Type B pancreatic cell (in vitro differentiated cells): Measurements from ENCODE around the gene RNF111. TPM values are rescaled to one million over a fixed set of nuclear protein-coding genes. Genes with fewer than 3 reads are reported as not detected.

Source experiments
- DNase-seq: peaks from one replicate; pipeline ENCODE4 v3.0.0; 2021; ENCODE audit warnings: mixed read lengths; ENCODE audit not compliant: unreplicated experiment; ENCODE audit errors: extremely low spot score
- H3K27ac Mint-ChIP-seq: 2 replicates; pipeline ENCODE4 v1.8.0; 2021; ENCODE audit warnings: mild to moderate bottlenecking, mixed read lengths
- H3K27me3 Mint-ChIP-seq: 2 replicates; pipeline ENCODE4 v1.8.0; 2021; ENCODE audit warnings: mixed read lengths
- H3K36me3 Mint-ChIP-seq: 2 replicates; pipeline ENCODE4 v1.8.0; 2021; ENCODE audit warnings: mixed read lengths
- H3K4me1 Mint-ChIP-seq: one replicate; pipeline ENCODE4 v1.8.0; 2021; ENCODE audit warnings: mixed read lengths; ENCODE audit not compliant: unreplicated experiment
- H3K4me3 Mint-ChIP-seq: 2 replicates; pipeline ENCODE4 v1.8.0; 2021; ENCODE audit warnings: mild to moderate bottlenecking, mixed read lengths
- H3K9me3 Mint-ChIP-seq: 2 replicates; pipeline ENCODE4 v1.8.0; 2021; ENCODE audit warnings: mixed read lengths
- total RNA-seq: library from RNA; stranded (reverse); gene quantifications from 2 replicates; pipeline ENCODE4 v1.2.1, GENCODE V29; 2021; ENCODE audit warnings: low replicate concordance
- TF ChIP-seq, protein P1 (sequence below): fragments of 200-600 bp; sonication (generic); conservative IDR thresholded peaks from 2 replicates; pipeline ENCODE4 v1.5.0; 2021; ENCODE audit warnings: antibody characterized with exemption, mild to moderate bottlenecking

The RNF111 gene
- total RNA-seq, 1 donor from 2014 or later: 31.0 TPM

DNA sequence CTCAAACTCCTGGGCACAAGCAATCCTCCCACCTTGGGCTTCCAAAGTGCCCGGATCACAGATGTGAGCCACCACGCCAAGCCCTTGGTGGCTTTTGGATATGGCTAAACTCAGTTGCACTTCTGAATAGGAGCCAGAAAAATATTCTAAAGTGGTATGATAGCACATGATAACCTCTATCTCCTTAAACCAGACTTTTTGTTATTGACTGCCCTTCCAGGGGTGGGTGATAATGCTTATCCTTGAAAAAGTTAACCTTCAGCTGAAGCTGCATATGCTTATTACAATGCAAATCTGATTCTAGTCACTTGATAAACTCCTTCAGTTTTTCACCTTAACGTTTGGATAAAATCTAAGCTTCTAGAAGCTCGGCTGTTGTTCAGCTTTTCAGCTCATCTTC, 123.8 kb downstream of the RNF111 start:
- TF ChIP-seq, protein P1, sequence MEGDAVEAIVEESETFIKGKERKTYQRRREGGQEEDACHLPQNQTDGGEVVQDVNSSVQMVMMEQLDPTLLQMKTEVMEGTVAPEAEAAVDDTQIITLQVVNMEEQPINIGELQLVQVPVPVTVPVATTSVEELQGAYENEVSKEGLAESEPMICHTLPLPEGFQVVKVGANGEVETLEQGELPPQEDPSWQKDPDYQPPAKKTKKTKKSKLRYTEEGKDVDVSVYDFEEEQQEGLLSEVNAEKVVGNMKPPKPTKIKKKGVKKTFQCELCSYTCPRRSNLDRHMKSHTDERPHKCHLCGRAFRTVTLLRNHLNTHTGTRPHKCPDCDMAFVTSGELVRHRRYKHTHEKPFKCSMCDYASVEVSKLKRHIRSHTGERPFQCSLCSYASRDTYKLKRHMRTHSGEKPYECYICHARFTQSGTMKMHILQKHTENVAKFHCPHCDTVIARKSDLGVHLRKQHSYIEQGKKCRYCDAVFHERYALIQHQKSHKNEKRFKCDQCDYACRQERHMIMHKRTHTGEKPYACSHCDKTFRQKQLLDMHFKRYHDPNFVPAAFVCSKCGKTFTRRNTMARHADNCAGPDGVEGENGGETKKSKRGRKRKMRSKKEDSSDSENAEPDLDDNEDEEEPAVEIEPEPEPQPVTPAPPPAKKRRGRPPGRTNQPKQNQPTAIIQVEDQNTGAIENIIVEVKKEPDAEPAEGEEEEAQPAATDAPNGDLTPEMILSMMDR: no peak
- no peaks in the 10 kb centered on the region for H3K4me1 Mint-ChIP-seq
- H3K4me3 Mint-ChIP-seq: no peak overlapping the region
- peaks cover 32% of the 10 kb centered on the region for H3K36me3 Mint-ChIP-seq
- H3K27ac Mint-ChIP-seq: no peak overlapping the region
- DNase-seq: no peak
- no peaks in the 10 kb centered on the region for H3K9me3 Mint-ChIP-seq
- no peaks in the 10 kb centered on the region for H3K27me3 Mint-ChIP-seq

DNA sequence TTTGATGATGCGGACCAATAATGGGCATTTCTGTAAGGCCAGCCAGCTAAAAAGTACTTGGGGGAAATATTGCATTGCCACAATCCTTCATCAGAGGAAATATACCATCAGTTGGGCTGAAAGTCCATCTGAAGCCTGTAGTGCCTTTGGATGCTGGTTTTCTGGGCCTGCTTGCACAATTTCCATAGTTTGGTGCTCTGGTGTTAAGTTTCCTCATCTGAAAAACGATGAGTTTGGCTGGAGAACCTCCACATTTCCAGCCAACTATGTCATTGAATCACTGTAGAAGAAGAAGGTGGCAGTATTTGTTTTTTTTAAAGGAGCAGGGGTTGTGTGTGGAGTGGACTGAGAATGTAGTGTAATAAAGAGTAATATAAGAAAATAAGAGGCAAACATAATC, 127.6 kb downstream of the RNF111 start:
- no peaks in the 10 kb centered on the region for H3K27me3 Mint-ChIP-seq

DNA sequence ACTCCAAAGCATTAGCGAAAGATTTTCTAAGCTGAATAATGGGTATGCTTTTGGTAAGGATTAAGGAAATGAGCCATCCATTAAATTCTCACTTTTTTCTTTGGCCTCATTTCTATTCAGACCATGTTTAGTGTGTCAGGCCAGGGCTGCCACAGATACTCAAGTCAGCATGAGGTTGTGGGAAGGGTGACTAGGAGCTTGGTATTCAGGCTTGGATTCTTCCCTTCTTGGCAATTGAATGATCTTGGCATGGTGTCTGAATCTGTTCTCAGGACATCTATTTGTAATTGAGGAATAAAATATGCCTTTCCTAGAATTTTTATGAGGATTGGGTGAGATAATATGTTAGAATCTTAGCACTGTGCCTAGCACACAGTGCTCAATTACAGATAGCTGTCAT, 128.7 kb downstream of the RNF111 start:
- H3K36me3 Mint-ChIP-seq: peaks cover 34% of the 10 kb centered on the region

More for the DNA sequence above, 127.6 kb downstream of the RNF111 start:
- Mint-ChIP-seq H3K4me3 (no peak overlapping the region), H3K9me3 (no peaks in the 10 kb centered on the region), H3K36me3 (peaks cover 32% of the 10 kb centered on the region), H3K4me1 (no peaks in the 10 kb centered on the region), H3K27ac (peak overlapping the region; percentile 8)
- DNase-seq: no peak
- TF ChIP-seq, protein P1: no peak

DNA sequence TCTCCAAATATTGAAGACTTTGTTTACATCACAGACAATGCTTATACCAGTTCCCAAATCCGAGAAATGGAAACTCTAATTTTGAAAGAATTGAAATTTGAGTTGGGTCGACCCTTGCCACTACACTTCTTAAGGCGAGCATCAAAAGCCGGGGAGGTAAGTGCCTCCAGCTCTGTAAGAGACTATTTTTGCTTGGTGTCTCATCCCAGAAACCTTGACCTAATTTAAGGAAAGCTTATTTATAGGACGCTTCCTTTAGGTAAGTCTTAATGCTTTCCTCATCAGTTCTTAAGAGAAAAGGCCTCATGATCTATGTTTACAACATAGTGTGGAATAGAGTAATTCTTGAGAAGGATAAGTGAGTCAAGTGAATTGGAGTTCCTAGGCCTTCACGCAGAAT, 129.3 kb downstream of the RNF111 start:
- H3K9me3 Mint-ChIP-seq: no peaks in the 10 kb centered on the region
- no peaks in the 10 kb centered on the region for H3K27me3 Mint-ChIP-seq
- TF ChIP-seq, protein P1: no peak
- H3K4me3 Mint-ChIP-seq: no peak overlapping the region
- no peak overlapping the region for H3K27ac Mint-ChIP-seq
- peaks cover 35% of the 10 kb centered on the region for H3K36me3 Mint-ChIP-seq
- no peak for DNase-seq
- H3K4me1 Mint-ChIP-seq: no peaks in the 10 kb centered on the region

More for the DNA sequence above, 128.7 kb downstream of the RNF111 start:
- DNase-seq: no peak
- no peak overlapping the region for H3K4me3 Mint-ChIP-seq
- TF ChIP-seq, protein P1: no peak
- H3K4me1 Mint-ChIP-seq: no peaks in the 10 kb centered on the region
- H3K9me3 Mint-ChIP-seq: no peaks in the 10 kb centered on the region
- no peak overlapping the region for H3K27ac Mint-ChIP-seq
- no peaks in the 10 kb centered on the region for H3K27me3 Mint-ChIP-seq

DNA sequence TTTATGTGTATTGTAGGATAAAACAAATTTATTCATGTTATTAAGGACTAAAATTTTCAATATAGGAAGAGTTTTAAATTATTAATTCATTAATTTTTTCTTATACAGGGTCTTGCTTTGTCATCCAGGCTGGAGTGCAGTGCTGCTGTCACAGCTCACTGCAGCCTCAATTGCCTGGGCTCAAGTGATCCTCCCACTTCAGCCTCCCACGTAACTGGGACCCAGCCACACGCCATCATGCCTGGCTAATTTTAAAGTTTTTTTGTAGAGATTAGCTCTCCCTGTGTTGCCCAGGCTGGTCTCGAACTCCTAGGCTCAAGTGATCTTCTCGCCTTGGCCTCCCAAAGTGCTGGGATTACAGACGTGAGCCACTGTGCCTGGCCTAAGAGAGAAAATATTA, 132.2 kb downstream of the RNF111 start:
- no peaks in the 10 kb centered on the region for H3K27me3 Mint-ChIP-seq
- no peak for DNase-seq
- no peak overlapping the region for H3K27ac Mint-ChIP-seq
- no peaks in the 10 kb centered on the region for H3K9me3 Mint-ChIP-seq
- TF ChIP-seq, protein P1: no peak
- H3K4me3 Mint-ChIP-seq: no peak overlapping the region
- no peaks in the 10 kb centered on the region for H3K4me1 Mint-ChIP-seq
- peaks cover 43% of the 10 kb centered on the region for H3K36me3 Mint-ChIP-seq

DNA sequence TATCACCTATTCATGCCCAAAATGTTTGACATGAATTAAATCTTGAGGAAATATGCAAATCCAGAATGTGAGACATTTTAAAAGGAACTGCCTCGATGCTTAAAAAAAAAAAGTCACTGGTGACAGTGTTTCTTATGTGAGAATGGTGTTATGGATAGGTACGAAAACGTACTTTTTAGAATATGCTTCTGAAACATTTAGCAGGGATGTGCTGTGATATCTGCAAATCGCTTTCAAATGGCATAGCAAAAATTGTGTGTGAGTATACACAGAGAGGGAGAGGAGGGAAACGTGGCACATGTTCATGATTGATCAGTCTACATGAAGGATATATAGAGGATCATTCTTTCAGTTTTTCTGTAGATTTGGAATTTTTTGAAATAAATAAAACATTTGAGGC, 133.5 kb downstream of the RNF111 start:
- H3K27ac Mint-ChIP-seq: no peak overlapping the region

More for the DNA sequence above, 133.5 kb downstream of the RNF111 start:
- Mint-ChIP-seq H3K27me3 (no peaks in the 10 kb centered on the region), H3K9me3 (no peaks in the 10 kb centered on the region), H3K4me3 (no peak overlapping the region), H3K4me1 (no peaks in the 10 kb centered on the region), H3K36me3 (peaks cover 45% of the 10 kb centered on the region)
- TF ChIP-seq, protein P1: no peak
- DNase-seq: no peak
